PC-9 (cell line): ENCODE results near the gene KPNA2. TPM values are rescaled to one million over a fixed set of nuclear protein-coding genes. Genes with fewer than 3 reads are reported as not detected.

Experiments
- Bru-seq: library from RNA; stranded (reverse); fragments of 400-500 nt; gene quantifications from one replicate; lab custom pipeline; 2021; lab: Mats Ljungman, UMichigan
- BruChase-seq, 2 experiments: library from RNA; stranded (reverse); fragments of 400-500 nt; gene quantifications; one replicate each; lab custom pipeline; 2021; lab: Mats Ljungman, UMichigan
- BruUV-seq: library from RNA; stranded (reverse); fragments of 400-500 nt; replicated peaks from 2 replicates; lab custom pipeline; 2021; lab: Mats Ljungman, UMichigan
- CTCF ChIA-PET: fragments of 300-600 bp; sonication (Branson Sonifier 250); formaldehyde crosslinking; loops from one replicate; lab custom pipeline; 2022; ENCODE audit warnings: antibody characterized with exemption; lab: Charles Lee
- POLR2A ChIA-PET: fragments of 300-600 bp; sonication (Branson Sonifier 250); formaldehyde crosslinking; loops from one replicate; lab custom pipeline; 2022; ENCODE audit warnings: antibody characterized with exemption; ENCODE audit not compliant: unreplicated experiment; lab: Charles Lee
- DNase-seq, 2 experiments: peaks; one replicate each; pipeline versions ENCODE4 v3.0.0 to v3.0.0-alpha.2; 2015 to 2022; ENCODE audit warnings: mixed read lengths in 1 of 2
- H2AFZ ChIP-seq: fragments of 200-600 bp; sonication (generic); 2 replicates; pipeline ENCODE4 v1.8.1; 2017; ENCODE audit warnings: antibody characterized with exemption
- H3F3A ChIP-seq: fragments of 200-600 bp; sonication (generic); 2 replicates; pipeline ENCODE4 v1.8.1; 2017; ENCODE audit warnings: antibody characterized with exemption, mild to moderate bottlenecking, low read depth; ENCODE audit not compliant: insufficient read depth
- H3K27ac ChIP-seq: fragments of 200-600 bp; sonication (generic); 2 replicates; pipeline ENCODE4 v1.6.1; 2016; ENCODE audit warnings: mixed run types
- H3K27me3 ChIP-seq: fragments of 200-600 bp; sonication (generic); 2 replicates; pipeline ENCODE4 v1.6.1; 2016; ENCODE audit warnings: low read depth, mixed run types; ENCODE audit not compliant: insufficient read depth
- H3K36me3 ChIP-seq: fragments of 200-600 bp; sonication (generic); 2 replicates; pipeline ENCODE4 v1.6.1; 2016; ENCODE audit warnings: low read depth, mixed run types
- H3K4me1 ChIP-seq: fragments of 200-600 bp; sonication (generic); replicated peaks from 2 replicates; pipeline ENCODE4 v1.6.1; 2016; ENCODE audit warnings: mixed run types; ENCODE audit not compliant: insufficient read depth
- H3K4me2 ChIP-seq: fragments of 200-600 bp; sonication (generic); 2 replicates; pipeline ENCODE4 v1.6.1; 2017; ENCODE audit warnings: mixed run types
- H3K4me3 ChIP-seq: fragments of 200-600 bp; sonication (generic); 2 replicates; pipeline ENCODE4 v1.6.1; 2016; ENCODE audit warnings: mixed run types
- H3K79me2 ChIP-seq: fragments of 200-600 bp; sonication (generic); 2 replicates; pipeline ENCODE4 v1.6.1; 2017; ENCODE audit warnings: low read depth, mixed run types
- H3K9me2 ChIP-seq: fragments of 200-600 bp; sonication (generic); 2 replicates; pipeline ENCODE4 v1.8.1; 2017; ENCODE audit warnings: mild to moderate bottlenecking; ENCODE audit not compliant: insufficient read depth
- H3K9me3 ChIP-seq: fragments of 200-600 bp; sonication (generic); 2 replicates; pipeline ENCODE4 v1.8.1; 2016; ENCODE audit warnings: low read depth; ENCODE audit not compliant: insufficient read depth
- H4K20me1 ChIP-seq: fragments of 200-600 bp; sonication (generic); 2 replicates; pipeline ENCODE4 v1.8.1; 2017; ENCODE audit not compliant: insufficient read depth
- EZH2 ChIP-seq: fragments of 200-600 bp; sonication (generic); IDR thresholded peaks from 2 replicates; pipeline ENCODE4 v1.8.0; 2017; ENCODE audit warnings: antibody characterized with exemption, low read depth
- intact Hi-C: fragments of 100-400 bp; cut with micrococcal nuclease; formaldehyde crosslinking; loops from one replicate; pipeline ENCODE4 v1.10.0; 2022; ENCODE audit not compliant: unreplicated experiment
- long read RNA-seq: library from polyadenylated mRNA; stranded (forward); transcript quantifications from one replicate; pipeline ENCODE4 v2.0.0, GENCODE V29; 2022
- total RNA-seq: library from RNA; stranded (reverse); gene quantifications from 2 replicates; pipeline ENCODE4 v1.2.3, GENCODE V29; 2021
- TF ChIP-seq, protein P1 (sequence below): fragments of 200-600 bp; sonication (generic); conservative IDR thresholded peaks from 2 replicates; pipeline ENCODE4 v1.6.1; 2017; ENCODE audit warnings: mixed run types, antibody characterized with exemption, mild to moderate bottlenecking, moderate library complexity

Gene KPNA2
- total RNA-seq (175 and 201 TPM in 2 replicates), Bru-seq, nascent RNA (percentile 98 among the genes with signal in this experiment), BruChase-seq, experiment 1, labeled RNA remaining after a 2-hour chase (percentile 97 among the genes with signal in this experiment), BruChase-seq, experiment 2, labeled RNA remaining after a 6-hour chase (percentile 99 among the genes with signal in this experiment)
- long read RNA-seq, transcript KPNA2-201 (11 exons, 2,181 nt), result major isoform, 529 of 557 reads
- long read RNA-seq, partial matches to known transcripts, result 12 of 557 reads
- long read RNA-seq, other reads (novel, unspliced or antisense), result 15 of 557 reads

DNA sequence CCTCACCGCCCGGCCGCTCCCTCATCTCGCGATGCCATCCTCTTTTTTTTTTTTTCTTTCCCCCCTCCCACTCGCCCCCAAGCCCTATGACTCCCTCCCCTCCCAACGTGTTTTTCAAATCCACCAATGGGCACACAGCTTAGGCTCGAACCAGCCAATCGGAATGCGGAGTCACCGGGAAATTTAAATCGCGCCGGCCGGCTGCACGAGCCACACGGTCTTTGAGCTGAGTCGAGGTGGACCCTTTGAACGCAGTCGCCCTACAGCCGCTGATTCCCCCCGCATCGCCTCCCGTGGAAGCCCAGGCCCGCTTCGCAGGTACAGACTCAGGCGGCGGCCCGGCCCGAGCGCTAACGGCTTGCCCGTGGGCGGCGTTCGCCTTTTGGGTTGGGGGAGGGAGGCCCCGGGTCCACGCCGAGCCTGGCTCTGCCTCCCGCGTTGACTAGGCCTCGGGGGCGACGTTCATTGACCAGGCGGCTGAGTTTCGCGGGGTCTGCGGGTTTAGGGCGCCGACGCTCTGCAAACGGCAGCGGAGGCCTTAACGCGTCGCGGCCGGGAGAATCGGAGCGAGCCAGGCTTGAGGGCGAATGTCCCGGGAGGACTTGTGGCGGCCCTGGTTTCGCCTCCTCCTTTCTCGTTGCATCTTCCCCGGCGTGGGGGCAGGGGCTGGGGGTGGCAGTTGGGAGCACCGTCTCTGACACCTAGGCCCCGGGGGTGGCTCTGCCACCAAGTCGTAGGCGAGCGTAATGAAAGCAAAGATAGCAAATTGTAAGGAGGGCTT lies at the start of gene KPNA2:
Gene KPNA2 (plus strand): TSS at position 213 of the 781 bp plus-strand sequence. CDS start 1,398 bp downstream, outside the sequence.
- peaks cover 18% of the 10 kb centered on the region; the same call in 1 of the 2 replicates for H4K20me1 ChIP-seq
- H3K4me1 ChIP-seq, result peaks cover 26% of the 10 kb centered on the region
- DNase-seq, result peak; percentile 92 to 93
- H3K4me2 ChIP-seq, result peak within 1 kb of the TSS; percentile 97
- TSS peak; percentile 77 for BruUV-seq
- H3K27me3 ChIP-seq, result no peaks in the 10 kb centered on the region
- H3K4me3 ChIP-seq, result peak within 1 kb of the TSS; percentile 78
- H3K27ac ChIP-seq, result peak within 1 kb of the TSS; percentile 52
- TF ChIP-seq, protein P1, sequence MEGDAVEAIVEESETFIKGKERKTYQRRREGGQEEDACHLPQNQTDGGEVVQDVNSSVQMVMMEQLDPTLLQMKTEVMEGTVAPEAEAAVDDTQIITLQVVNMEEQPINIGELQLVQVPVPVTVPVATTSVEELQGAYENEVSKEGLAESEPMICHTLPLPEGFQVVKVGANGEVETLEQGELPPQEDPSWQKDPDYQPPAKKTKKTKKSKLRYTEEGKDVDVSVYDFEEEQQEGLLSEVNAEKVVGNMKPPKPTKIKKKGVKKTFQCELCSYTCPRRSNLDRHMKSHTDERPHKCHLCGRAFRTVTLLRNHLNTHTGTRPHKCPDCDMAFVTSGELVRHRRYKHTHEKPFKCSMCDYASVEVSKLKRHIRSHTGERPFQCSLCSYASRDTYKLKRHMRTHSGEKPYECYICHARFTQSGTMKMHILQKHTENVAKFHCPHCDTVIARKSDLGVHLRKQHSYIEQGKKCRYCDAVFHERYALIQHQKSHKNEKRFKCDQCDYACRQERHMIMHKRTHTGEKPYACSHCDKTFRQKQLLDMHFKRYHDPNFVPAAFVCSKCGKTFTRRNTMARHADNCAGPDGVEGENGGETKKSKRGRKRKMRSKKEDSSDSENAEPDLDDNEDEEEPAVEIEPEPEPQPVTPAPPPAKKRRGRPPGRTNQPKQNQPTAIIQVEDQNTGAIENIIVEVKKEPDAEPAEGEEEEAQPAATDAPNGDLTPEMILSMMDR, result no peak
- TF ChIP-seq EZH2, result no peak
- POLR2A ChIA-PET, result interaction anchor here (0.6 kb wide), 3 partner anchors 33 to 130 kb away, joined by 3 to 7 read pairs (median 6); no protein-coding TSS in a partner anchor
- CTCF ChIA-PET, result interaction anchor here (0.5 kb wide), 1 partner anchor 93 kb away, joined by 4 read pairs; no protein-coding TSS in a partner anchor
- H3K9me3 ChIP-seq, result no peaks in the 10 kb centered on the region
- intact Hi-C loops, result loop anchor here (1.0 to 5.0 kb wide), 2 partner anchors 15 to 38 kb away; partner anchors contain the start of gene C17orf58
- H3K9me2 ChIP-seq, result no peaks in the 10 kb centered on the region; the same call in 1 of the 2 replicates
- peaks cover 51% of the 10 kb centered on the region for H3K79me2 ChIP-seq
- peaks cover 25% of the 10 kb centered on the region; the same call in 1 of the 2 replicates for H3F3A ChIP-seq
- peaks cover 27% of the 10 kb centered on the region for H3K36me3 ChIP-seq
- peak within 1 kb of the TSS; percentile 95 for H2AFZ ChIP-seq

DNA sequence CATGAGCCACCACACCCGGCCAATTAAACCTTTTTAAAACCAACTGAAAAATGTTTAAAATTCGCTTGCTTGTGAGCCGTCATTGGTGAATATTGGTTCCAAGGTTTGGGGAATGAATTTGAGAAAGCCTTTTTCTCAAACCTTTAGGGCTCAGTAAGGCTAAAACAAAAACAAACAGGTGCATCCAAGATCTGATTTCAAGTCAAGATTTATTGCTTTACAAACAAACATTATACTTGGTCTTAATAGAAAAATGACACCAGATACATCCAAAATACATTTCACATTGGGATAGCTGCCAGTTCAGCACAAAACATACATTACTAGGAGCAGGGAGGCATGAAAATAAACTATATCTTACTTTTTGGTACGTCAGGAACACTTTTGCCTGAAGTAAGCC lies 44.6 kb upstream of the KPNA2 start:
- intact Hi-C loops, result loop anchor here (10.0 kb wide), 1 partner anchor 214 kb away; no protein-coding TSS in a partner anchor
- H3K4me1 ChIP-seq, result peaks cover 24% of the 10 kb centered on the region
- no peaks in the 10 kb centered on the region for H4K20me1 ChIP-seq
- BruUV-seq, result no TSS peak
- POLR2A ChIA-PET, result no interaction called here
- no peaks in the 10 kb centered on the region for H3K9me2 ChIP-seq
- H3K36me3 ChIP-seq, result 0 out of 2 replicates have a peak, but pooled peaks cover 3% of the 10 kb centered on the region
- H3K27me3 ChIP-seq, result no peaks in the 10 kb centered on the region
- H3K79me2 ChIP-seq, result no peaks in the 10 kb centered on the region
- DNase-seq, result no peak
- H3K9me3 ChIP-seq, result no peaks in the 10 kb centered on the region
- no peak overlapping the region for H3K4me2 ChIP-seq
- no peak overlapping the region for H2AFZ ChIP-seq
- H3K4me3 ChIP-seq, result no peak overlapping the region
- TF ChIP-seq, protein P1, result no peak
- TF ChIP-seq EZH2, result no peak
- H3K27ac ChIP-seq, result no peak overlapping the region
- CTCF ChIA-PET, result no interaction called here
- H3F3A ChIP-seq, result peaks cover 37% of the 10 kb centered on the region

DNA sequence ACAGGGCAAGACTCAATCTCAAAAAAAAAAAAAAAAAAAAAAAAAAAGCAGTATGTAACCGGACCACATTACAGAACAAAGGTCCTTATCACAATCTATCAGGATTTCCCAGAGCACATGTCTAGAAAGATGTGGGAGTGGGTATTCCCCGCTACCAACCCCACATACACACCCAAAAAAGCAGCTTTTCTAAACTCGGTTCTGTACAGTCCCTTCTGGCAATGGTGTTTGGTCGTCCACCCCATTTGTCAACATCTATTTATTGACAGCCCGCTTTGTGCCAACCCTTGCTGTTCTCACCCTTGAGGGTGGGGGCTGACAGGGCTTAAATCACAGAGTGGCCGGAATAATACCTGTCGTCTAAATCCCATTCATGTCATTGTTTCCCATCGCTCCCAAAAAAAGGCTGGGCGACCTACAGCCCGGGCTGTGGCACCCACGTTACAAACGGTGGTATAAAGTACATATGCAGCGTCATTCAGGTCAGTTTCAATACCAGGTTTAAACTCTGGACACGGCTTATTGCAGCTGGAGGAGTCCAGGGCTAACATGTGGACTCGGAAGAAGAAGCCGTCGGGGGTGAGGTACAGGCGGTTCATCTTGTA lies 42.9 kb upstream of the KPNA2 start:
- CTCF ChIA-PET, result interaction anchor here (0.6 kb wide), 1 partner anchor 652 kb away, joined by 6 read pairs; no protein-coding TSS in a partner anchor

More for the DNA sequence above, 42.9 kb upstream of the KPNA2 start:
- POLR2A ChIA-PET, result no interaction called here
- H3K4me1 ChIP-seq, result peaks cover 26% of the 10 kb centered on the region
- no peaks in the 10 kb centered on the region for H3K9me2 ChIP-seq
- H3K27ac ChIP-seq, result peak overlapping the region; percentile 56
- no peak for TF ChIP-seq EZH2
- TF ChIP-seq, protein P1, result no peak
- H4K20me1 ChIP-seq, result no peaks in the 10 kb centered on the region
- no TSS peak for BruUV-seq
- H2AFZ ChIP-seq, result peak overlapping the region; percentile 98
- H3K9me3 ChIP-seq, result no peaks in the 10 kb centered on the region
- 0 out of 2 replicates have a peak, but pooled peaks cover 3% of the 10 kb centered on the region for H3K36me3 ChIP-seq
- no peak for DNase-seq
- H3K4me3 ChIP-seq, result peak overlapping the region; percentile 67
- intact Hi-C loops, result loop anchor here (1.0 to 10.0 kb wide), 3 partner anchors 109 to 1334 kb away; partner anchors contain the start of gene ABCA5
- H3K4me2 ChIP-seq, result peak overlapping the region; percentile 81
- H3K79me2 ChIP-seq, result no peaks in the 10 kb centered on the region
- H3F3A ChIP-seq, result peaks cover 37% of the 10 kb centered on the region
- H3K27me3 ChIP-seq, result no peaks in the 10 kb centered on the region
